GM21515 (cell line): ENCODE measurements around the gene PPP2R2C.

Source experiments
- ATAC-seq: cut with Tn5 transposase; IDR thresholded peaks from one replicate; pipeline ENCODE4 v1.9.1; 2021; ENCODE audit not compliant: unreplicated experiment

Gene PPP2R2C

DNA sequence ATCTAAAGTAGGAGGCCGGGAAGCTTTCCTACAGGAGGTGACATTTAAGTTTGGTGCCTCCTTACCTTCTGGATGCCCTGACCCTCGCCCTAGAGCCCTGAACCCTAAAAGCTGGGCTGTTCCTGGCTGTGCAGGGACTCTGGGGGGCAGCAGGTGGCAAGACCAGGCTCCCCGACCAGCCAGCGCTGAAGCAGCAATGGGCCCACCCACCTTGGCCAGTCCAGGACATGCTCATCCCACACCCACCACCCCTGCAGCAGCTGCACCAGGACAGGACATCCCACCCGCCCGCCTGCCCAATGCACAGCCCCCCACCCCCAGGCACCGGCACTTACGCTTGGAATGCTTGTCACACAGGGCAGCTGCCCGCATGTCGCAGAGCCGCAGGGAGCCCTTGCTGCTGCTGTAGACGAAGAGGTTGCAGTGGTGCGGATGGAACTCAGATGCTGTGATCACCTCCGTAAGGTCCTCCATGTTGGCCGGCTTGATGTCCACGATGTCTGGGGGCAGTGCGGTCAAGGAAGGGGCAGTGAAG is 124.8 kb downstream of the PPP2R2C start:
- ATAC-seq, result no peak

DNA sequence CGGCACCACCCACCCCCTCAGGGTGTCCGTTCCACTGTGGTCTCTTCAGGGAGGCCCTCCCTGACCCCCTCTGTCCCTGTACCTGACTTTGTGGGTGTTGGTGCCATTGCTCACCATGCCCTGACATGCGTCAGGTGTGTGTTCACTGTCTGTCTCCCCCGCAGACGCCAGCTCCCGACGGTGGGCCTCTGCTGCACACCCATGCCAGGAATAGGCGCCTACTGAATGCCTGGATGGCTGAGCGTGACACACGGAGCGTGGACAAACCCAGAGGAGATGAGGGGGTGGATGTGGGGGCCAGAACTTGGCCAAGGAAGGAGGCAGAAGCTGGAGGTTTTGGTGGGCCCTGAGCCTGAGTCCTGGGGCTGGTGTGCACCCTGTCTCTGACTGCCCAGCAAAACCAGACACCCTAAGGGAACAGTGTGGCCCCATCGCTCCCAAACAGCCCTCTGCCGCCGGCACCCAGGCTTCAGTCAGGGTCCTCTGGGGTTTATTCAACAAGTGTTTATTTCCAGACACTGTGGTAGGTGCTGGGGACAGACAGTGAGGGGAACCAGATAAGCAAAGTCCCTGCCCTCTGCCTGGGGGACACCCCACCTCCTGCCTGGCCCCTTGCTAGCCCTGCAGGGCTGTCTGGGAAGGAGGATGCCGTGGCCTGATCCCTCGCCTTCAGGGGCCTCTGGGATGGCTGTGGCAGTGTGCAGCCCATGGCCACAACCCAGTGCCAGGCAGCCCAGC is 125.9 kb downstream of the PPP2R2C start:
- ATAC-seq, result no peak

GRCh38 chr4:6345866-6346265 is 126.5 kb downstream of the PPP2R2C start:
- ATAC-seq, result no peak

DNA sequence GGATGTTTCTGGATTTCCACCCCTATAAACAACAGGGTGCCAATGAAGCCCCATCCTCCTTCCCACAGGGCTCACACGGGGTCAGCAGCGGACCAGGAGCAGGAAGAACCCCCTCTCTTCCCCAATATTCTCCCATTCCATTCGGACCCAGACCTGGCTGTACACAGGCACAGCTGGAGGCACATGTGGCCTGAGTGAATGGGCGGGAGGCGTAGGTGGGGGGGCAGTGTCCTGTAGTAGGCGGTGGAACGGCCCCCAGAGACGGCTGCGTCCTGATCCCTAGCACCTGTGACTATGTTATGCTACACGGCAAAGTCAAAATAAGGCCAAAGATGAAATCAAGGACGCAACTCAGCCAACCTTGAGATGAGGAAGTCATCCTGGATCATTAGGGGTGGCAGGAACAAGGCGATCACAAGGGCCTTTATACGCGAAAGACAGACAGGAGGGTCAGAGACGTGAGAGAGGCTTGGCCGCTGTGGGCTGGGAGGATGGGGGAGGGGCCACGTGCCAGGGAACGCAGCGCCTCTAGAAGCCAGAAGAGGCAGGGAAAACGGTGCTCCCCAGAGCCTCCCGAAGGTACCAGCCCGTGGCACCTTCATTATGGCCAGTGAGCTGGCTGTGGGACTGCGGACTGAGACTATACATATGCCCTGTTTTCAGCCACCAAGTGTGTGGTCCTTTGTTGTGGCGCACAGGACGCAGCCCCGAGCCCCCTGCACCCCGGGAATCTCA is 127.2 kb downstream of the PPP2R2C start:
- ATAC-seq, result no peak

DNA sequence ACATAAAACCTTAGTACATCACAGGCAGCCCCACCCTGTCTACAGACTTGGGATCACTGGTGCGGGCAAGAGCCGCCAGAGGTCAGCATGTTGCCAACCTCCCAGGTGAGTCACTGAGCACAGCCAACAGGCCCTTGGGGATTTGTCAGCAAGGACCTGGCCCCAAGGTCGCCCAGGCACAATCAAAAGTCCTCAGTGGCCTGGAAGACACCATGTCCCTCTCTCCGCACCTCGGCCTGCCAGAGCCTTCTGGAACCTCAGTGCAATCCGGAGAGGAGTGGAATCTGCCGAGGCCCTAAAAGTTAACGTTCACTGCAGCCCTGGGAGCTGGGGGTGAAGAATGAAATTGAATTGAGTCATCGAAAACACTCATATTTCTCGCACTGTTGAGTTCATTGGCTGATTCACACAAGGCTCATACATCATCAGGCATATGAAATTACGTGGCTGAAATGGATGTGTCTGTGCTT is 128.4 kb downstream of the PPP2R2C start:
- no peak for ATAC-seq

DNA sequence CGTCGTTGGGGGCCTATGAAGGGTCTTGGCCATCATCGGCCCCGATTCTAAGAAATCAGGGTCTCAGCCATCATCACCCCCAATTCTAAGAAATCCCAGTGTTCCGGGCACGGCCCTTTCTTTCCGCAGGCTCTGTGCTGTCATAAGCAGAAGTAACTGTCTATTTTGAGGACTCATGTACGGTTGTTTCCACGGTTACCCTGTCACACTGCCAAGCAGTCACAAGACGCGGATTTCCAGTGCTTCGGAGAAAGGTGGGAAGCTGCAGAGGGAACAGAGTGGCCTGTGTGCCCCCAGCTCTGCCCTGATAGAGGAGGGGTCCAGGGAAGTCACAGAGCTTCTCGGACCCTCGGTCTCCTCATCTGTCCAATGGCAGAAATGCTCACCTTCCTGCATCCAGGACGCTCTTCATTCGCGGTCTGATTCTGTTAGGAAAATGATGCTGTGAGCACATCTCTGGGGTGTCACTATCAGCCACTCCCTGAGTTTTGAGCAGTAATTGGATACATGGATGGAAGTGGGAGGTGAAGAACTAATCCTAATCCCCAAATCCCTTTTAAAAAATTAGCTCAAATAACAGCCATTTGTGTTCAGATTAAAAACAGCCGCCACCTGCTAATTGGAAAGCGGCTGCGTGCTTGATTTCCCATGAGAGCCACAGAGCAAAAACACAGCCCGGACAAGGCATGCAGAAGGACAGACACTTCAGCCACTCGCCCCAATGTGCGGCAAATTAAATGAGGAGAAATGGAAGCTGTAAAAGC is 129.7 kb downstream of the PPP2R2C start:
- ATAC-seq, result no peak

GRCh38 chr4:6341696-6342095 is 130.7 kb downstream of the PPP2R2C start:
- no peak for ATAC-seq

DNA sequence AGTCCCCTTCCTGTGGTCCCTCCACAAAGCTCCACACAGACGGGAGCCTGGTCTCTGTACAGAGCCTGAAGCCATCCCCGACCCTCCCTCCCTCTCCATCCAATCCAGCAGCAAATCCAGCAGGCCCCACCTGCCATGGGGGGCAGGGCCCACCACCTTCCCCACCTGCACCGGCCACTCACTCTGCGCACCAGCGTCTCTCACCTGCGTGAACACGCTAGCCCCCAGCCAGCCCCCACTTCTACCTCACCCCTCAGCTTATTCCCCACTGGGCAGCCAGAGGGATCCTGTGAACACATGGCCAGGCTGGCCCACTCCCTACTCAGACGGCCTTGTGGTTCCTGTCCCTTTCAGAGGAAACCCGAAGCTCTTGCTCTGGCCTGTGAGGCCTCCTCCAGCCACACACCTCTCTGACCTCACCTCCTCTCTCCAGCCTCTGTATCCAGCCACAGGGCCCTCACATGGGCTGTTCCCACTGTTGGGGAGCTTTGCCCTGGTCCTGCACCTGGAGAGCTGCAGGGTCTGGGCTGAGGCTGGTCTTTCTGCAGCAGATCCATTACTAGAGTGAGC is 131.9 kb downstream of the PPP2R2C start:
- no peak for ATAC-seq

GRCh38 chr4:6339818-6340445 is 132.5 kb downstream of the PPP2R2C start:
- ATAC-seq, result no peak

- ATAC-seq, result no peak
Observed at GRCh38 chr4:6338951-6339817, 133.2 kb downstream of the PPP2R2C start.

DNA sequence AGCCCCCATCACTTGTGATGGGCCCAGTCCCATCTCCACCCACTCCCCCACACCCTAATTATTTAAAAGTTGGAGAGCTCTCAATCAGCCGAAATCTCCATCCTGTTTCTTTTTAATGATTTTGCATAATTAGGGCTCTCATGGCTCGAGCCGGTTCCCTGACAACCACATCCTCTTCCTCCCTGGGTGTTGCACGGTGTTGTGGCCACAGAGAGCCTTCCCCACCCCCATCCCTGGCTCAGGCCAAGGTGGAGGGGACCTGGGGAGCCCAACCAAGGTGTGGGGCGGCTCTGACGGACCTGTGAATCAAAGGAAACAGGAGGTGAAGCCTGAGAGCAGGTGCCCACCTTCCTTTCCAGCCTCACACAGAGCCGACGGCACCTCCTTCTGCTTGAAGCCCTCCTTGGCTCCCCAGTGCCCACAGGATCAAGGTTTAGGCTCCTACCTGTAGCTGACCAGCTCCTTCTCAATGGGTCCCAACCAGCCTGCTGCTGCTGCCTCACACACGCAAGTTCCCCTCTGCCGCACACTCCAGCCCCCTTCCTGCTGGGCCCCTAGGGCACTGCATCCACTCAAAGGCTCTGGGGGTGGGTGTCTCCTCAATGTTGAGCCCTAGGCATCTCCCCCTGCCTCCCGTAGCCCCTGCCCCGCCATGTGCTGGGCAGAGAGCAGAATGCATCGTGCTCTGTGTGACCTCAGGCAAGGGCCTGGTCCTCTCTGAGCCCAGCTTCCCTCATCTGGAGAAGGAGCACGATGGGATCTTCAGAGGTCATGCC is 134.1 kb downstream of the PPP2R2C start:
- no peak for ATAC-seq

- ATAC-seq, result no peak
Observed at GRCh38 chr4:6337331-6337935, 135.0 kb downstream of the PPP2R2C start.

DNA sequence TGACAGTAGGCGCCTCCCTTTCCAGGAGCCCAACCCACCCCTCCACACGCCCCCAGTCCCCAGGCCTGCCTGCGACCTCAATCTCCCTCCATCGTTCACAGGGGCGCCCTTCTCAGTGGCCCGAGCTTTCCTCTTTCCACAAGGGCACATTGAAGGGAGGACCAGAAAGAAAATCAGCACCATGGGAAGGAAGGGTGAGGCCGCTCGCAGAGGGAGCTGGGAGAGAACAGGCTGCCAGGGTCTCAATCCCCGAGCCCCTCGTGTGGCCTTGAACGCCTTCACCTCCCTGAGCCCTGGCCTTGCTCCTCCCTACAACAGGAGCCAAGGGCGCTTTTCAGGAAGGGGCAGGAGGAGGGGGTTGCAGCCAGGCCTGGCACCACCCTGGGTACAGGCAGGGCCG is 136.2 kb downstream of the PPP2R2C start:
- ATAC-seq, result no peak

- ATAC-seq, result no peak
Observed at GRCh38 chr4:6335040-6335590, 137.3 kb downstream of the PPP2R2C start.

DNA sequence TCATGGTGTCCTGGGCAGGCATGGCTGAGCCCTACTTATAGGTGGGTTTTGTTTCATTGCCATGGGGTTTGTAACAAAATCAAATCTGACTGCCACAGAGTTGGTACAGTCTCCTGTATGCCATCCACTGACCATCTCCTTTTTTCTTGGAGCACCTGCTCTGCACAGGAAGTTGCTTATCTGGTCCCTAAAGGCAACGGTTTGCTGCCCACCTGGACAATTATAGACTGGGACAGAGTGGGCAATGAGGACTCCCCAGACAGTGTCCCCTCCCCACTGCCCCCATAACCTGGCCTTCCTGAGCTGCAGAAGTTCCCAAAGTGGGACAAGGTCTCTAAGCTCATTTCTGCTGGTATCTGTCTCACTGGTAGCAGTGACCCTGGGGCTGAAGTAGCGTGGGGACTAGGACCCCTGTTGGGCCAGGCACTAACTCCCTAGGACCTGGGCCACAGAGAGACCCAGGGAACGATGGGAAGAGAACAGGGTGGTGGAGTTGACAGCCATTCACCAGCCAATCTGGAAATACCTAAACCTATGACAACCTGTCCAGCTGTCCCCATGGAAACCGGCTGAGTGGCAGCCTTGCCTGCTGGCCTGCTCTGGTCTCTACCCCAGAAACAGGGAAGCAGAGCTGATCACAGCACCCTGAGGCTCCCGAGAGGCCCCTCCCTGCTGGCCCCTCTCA is 138.1 kb downstream of the PPP2R2C start:
- ATAC-seq, result no peak

GRCh38 chr4:6333301-6334202 is 138.9 kb downstream of the PPP2R2C start:
- ATAC-seq, result no peak

DNA sequence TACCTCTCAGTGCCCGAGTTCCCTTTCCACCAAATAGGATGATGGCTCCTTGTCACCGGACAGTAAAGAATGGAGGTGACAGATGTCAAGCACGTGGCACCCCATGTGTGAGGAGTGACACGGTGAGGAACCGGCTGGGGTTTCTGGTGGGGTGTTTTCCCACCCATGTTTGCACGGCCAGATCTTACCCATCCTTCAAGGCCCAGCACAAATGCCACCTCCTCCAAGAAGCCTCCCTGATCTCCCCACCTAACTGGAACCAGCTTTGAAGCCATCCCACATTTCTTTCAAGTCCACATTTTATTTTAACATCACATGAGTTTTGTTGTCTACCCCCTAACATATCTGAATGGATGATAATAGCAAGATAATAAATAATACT is 139.8 kb downstream of the PPP2R2C start:
- no peak for ATAC-seq
